Umbilical cord (tissue), 2 donors: ENCODE results near the gene PEX5L. TPM values are rescaled to one million over a fixed set of nuclear protein-coding genes. Genes with fewer than 3 reads are reported as not detected.
"Not testable (repeated sequence)": the region's sequence is repeated elsewhere in the genome, so short reads cannot be mapped to it uniquely, and the experiment has no call there.

Experiments used
- DNase-seq: peaks from one replicate; pipeline ENCODE4 v3.0.0-alpha.2; 2015; ENCODE audit warnings: low spot score
- total RNA-seq: library from RNA; depleted of rRNA; stranded (reverse); fragments of >200 nt; gene quantifications from one replicate; pipeline ENCODE4 v1.2.3, GENCODE V29; 2014; ENCODE audit warnings: low replicate concordance; ENCODE audit not compliant: insufficient read depth

PEX5L gene, protein sequence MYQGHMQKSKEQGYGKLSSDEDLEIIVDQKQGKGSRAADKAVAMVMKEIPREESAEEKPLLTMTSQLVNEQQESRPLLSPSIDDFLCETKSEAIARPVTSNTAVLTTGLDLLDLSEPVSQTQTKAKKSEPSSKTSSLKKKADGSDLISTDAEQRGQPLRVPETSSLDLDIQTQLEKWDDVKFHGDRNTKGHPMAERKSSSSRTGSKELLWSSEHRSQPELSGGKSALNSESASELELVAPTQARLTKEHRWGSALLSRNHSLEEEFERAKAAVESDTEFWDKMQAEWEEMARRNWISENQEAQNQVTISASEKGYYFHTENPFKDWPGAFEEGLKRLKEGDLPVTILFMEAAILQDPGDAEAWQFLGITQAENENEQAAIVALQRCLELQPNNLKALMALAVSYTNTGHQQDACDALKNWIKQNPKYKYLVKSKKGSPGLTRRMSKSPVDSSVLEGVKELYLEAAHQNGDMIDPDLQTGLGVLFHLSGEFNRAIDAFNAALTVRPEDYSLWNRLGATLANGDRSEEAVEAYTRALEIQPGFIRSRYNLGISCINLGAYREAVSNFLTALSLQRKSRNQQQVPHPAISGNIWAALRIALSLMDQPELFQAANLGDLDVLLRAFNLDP
- total RNA-seq = 3.9 TPM

DNA sequence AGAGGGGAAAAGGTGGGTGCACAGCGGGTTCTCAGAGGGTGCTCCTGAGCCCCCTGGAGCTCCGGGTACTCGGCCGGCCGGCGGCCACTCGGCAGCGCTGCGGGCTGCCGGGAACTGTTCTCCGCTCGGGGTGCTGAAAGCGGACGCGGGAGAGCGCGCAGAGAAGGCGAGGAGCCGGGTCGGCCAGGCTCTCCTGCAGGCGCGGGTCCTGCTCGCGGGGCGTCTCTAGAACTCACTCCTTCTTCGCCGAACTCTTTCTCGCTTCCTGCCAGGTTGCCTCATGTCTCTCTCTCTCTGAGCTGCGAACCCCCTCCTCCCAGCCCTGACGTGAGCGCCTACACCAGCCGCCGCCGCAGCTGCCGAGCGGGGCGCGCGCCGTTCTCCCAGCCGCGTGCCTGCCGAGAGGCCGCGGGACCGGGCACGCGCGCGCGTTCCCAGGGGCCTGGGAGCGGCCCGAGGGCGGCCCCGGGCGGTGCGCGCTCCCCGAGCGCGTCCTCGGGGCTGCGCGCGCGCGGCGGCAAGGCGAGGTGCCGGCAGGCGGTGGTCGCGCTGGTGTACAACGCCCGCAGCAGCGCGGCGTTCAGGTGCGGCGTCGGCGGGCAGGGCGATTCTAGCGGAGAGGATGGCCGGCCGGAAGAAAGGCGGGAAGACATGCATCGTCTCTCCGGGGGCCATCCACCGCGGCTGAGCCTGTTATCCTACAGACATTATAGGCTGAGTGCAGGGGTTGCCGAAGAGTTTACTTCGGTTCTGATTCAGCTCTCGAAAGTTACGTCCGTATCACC lies at the start of gene PEX5L:
TSS of gene PEX5L (minus strand) at position 267 of the 785 bp plus-strand sequence. CDS start 338 bp downstream, outside the sequence.
- peak; percentile 44 for DNase-seq

DNA sequence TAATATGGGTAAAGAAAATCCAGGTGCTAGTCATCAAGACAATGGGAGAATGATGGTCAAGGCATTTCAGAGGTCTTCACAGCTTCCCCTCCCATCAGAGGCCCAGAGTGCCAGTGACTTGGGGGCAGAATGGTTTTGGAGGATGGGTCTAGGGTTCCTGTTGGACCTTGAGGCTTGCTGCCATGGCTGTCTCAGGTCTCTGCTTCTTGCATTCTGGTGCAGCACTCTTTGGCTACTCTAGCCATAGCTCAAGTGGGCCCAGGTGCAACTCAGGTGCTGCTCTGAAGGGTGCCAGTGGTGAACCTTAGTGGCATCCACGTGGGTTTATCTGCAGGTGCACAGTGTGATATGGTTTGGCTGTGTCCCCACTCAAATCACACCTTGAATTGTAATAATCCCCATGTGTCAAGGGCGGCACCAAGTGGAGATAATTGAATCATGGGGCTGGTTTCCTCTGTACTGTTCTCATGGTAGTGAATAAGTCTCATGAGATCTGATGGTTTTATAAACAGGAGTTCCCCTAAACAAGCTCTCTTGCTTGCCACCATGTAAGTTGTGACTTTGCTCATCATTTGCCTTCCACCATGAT lies 48.5 kb upstream of the PEX5L start:
- DNase-seq = no peak

DNA sequence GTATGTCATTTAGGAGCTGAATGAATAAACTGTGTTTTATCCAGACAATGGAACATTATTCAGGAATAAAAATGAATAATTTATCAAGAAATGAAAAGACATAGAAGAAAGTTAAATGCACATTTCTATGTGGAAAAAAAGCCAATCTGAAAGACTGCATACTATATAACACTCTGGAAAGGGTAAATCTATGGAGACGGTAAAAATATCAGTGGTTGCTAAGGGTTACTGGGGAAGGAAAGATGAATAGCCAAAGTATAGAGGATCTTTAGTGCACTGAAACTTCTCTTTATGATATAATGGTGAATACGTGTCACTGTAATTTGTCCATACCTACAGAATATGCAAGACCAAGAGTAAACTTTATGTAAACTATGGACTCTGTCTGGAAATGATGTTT lies 46.0 kb upstream of the PEX5L start:
- DNase-seq = no peak

DNA sequence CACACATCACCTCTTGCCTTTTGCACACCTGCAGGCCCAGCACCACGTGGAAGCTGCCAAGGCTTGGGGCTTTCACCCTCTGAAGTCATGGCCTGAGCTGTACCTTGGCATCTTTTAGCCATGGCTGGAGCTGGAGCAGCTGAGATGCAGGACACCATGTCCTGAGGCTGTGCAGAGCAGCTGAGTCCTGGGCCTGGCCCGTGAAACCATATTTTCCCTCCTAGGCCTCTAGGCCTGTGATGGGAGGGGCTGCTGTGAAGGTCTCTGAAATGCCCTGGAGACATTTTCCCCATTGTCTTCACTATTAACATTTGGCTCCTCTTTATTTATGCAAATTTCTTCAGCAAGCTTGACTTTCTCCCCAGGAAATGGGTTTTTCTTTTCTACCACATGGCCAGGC lies 41.9 kb upstream of the PEX5L start:
- DNase-seq = no peak

DNA sequence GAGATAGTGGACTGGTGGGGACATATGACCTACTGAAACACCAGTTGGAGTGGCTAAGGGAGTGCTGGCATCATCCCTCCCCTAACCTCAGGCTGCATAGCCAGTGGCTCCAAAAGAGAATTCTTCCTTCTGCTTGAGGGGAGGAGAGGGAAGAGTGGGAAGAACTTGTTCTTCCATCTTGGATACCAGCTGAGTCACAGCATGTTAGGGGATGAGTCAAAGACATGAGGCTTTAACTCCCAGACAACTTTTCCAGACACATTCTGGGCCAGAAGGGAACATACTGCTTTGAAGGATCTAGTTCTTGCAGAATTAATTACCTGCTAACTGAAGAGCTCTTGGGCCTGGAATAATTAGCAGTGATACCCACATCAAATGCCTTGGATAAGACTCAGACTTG lies 36.8 kb upstream of the PEX5L start:
- DNase-seq = no peak

GRCh38 chr3:180072786-180073185 lies 36.0 kb upstream of the PEX5L start:
- no peak for DNase-seq

GRCh38 chr3:180070925-180071324 lies 34.2 kb upstream of the PEX5L start:
- DNase-seq = no peak

DNA sequence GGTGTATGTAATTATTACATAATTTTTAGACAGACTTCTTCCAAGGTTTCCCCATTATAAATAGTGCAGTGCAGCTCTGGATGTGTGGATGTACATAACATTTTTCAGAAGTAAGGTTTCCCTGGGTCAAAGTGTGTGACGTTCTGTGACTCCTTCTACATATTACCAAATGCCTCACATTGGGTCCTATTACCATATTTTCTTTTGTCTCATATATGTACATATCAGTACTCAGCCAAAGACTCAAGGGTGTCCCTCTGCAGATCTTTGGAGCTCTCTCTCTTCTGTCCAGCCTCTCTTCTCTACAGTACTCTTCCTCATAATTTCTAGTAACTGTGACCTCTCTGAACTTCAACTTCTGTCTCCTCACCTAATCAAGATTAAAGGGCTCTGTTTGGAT lies 31.3 kb upstream of the PEX5L start:
- DNase-seq = no peak

- no peak for DNase-seq
These were observed 29.9 kb upstream of the PEX5L start for GRCh38 chr3:180066598-180066997.

GRCh38 chr3:180063783-180064182 lies 27.0 kb upstream of the PEX5L start:
- no peak for DNase-seq

DNA sequence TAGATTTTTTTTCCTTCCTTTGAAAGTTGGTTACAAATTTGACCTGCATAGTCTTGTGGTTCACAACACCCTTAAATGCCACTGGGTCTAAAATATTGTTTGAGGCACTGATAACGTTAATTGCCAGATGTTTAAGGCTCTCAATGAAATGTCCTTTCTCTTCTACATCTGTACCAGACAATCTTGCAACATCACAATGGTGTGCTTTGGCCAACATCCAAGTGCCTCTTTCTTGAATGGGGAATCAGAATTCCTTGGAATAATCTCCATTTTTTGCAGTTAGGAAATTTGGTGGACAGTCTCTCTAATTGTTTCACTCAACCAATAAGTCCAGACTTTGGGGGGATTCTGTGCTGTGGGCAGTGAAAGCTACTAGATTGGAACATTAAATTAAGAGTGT lies 26.0 kb upstream of the PEX5L start:
- DNase-seq = no peak

GRCh38 chr3:180059356-180059755 lies 22.6 kb upstream of the PEX5L start:
- DNase-seq = no peak

GRCh38 chr3:180058238-180058637 lies 21.5 kb upstream of the PEX5L start:
- DNase-seq = no peak

GRCh38 chr3:180055656-180056055 lies 18.9 kb upstream of the PEX5L start:
- DNase-seq = not testable (repeated sequence)

DNA sequence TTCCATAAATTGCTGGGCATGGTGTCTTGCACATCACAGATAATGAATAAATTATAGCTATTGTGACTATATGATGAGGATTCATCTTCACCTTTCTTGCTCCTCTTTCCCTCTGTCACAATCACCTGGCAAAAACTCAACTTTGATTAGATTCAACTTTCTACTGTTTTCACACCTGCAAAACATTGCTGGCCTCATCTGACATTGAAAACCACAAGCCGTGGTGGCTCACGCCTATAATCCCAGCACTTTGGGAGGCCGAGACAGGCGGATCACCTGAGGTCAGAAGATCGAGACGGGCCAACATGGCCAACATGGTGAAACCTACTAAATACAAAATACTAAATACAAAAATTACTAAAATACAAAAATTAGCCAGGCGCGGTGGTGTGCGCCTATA lies 12.7 kb upstream of the PEX5L start:
- no peak for DNase-seq

GRCh38 chr3:180048840-180049239 lies 12.1 kb upstream of the PEX5L start:
- no peak for DNase-seq

DNA sequence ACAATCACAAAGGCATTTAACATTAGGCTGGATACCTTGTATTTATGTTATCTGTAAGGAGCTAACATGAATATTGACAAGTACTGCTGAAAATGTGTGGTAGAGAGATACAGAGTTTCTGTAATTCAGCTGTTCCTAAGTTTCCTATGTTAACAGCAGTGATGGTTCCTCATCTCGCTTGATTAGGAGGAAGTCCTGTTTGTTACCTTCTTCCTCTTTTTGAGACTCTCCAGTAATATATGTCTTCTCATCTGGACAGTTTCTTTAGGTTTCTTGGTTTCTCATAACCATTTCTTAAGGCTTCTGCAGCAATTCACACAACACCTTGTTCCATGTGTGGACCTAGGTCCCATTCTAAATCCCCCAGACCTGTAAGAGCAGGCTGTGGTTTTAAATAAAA lies 11.4 kb upstream of the PEX5L start:
- DNase-seq = no peak

DNA sequence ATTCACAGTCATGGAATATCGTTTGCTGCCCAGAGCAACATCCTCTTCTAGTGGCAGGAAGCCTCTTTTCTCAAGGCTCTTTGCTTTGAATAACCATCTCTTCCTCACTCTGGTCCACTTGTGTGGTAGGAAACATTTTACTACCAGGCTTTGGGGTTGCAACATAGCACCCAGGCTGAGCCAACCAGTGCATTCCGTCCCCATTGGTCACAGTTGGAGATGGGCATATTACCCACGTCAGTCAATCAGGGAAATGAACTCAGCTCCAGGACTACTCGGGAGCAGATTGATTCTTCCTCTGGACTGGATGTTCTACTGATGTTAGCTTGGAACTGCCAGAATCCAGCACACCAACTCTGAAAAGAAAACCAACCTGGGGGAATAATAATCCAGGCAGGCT lies 4.2 kb upstream of the PEX5L start:
- DNase-seq = no peak

DNA sequence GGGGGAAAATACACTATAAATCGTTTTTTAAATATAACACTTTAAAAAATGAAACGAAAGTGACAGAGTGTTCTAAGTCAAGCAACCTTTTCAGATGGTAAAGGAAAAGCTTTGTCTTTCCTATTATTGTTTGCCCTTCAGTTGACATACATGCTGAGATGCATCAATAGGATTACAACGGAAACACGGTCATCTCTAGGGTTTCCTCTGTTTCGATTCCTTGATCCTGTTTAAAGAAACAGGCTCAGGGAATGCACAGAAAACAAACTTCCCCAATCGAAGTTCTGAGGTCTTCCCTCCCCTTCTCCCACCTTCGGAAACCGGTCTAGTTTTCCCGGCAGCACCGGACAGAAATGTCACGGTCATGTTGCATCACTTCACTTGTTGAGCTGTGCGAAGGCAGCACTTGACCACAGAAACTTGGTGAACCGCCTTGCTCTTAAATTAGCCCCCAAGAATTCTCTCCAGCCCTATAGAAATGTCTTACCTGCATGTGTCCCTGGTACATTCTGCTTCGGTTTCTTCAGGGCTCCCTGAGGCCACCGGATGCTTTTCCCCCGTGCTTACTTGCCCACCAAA lies 556 bp downstream of the PEX5L start:
- no peak for DNase-seq

DNA sequence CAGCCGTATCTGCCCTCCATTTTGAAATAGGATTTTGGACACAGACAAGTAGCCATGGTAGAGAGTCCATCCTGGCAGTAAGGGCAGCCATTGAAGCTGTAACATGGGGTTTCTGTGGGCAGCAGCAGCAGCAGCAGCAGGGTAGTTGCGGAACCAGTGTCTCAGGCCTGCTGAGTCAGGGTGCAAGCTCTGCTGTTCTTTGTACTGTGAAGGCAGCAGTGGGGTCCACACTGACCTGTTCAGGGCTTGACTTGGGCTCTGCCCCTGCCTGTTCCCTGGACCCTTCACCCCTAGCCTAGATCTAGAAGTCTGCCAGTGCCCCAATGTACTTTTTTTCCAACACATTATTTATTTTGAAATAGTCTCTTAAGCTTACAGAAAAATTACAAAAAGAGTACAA lies 9.7 kb downstream of the PEX5L start:
- DNase-seq = no peak

- DNase-seq = no peak
These were observed 18.2 kb downstream of the PEX5L start for GRCh38 chr3:180018543-180018942.

DNA sequence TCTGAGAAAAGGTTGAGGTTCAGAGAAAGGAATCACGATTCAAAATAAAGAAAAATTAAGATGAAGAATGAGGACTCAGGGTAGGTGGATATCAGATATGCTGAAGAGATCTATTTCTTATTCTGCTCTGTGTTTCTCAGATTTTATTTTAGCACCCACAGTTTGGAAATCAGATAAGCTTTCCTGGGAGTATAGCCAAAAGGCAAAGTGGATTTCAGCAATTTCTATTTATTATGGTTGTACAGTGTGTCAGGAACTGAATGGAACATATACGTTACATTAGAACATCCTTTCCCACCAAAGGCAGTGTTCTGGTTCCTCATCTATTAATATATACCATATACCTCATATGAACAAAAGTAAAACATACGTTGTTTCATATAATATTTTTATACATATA lies 18.9 kb downstream of the PEX5L start:
- DNase-seq = no peak
